GM12873 (cell line): ENCODE data around the gene TOP2B.

Experiments used
- CTCF ChIP-seq: IDR thresholded peaks from 2 replicates; pipeline ENCODE4 v1.5.1; 2012; ENCODE audit warnings: low read depth, mild to moderate bottlenecking, moderate library complexity, low read length, control low read depth; ENCODE audit not compliant: insufficient read depth; ENCODE audit errors: missing control alignments

TOP2B gene

GRCh38 chr3:25573386-25574171 lies 91.1 kb downstream of the TOP2B start:
- no peak for TF ChIP-seq CTCF

- no peak for TF ChIP-seq CTCF
These were observed 91.8 kb downstream of the TOP2B start for GRCh38 chr3:25572919-25573385.

GRCh38 chr3:25572336-25572735 lies 92.4 kb downstream of the TOP2B start:
- no peak for TF ChIP-seq CTCF

GRCh38 chr3:25571285-25571684 lies 93.4 kb downstream of the TOP2B start:
- no peak for TF ChIP-seq CTCF

- TF ChIP-seq CTCF: no peak
These were observed 96.1 kb downstream of the TOP2B start for GRCh38 chr3:25568525-25569078.

GRCh38 chr3:25567806-25568524 lies 96.7 kb downstream of the TOP2B start:
- TF ChIP-seq CTCF: no peak

GRCh38 chr3:25567388-25567787 lies 97.3 kb downstream of the TOP2B start:
- TF ChIP-seq CTCF: no peak
